ENCODE data around the gene SIT1. TPM values are rescaled to one million over a fixed set of nuclear protein-coding genes. Genes with fewer than 3 reads are reported as not detected.
"Not testable (repeated sequence)": the region's sequence is repeated elsewhere in the genome, so short reads cannot be mapped to it uniquely, and the experiment has no call there.

Gene SIT1
- total RNA-seq, 1 donor from 2014 or later, result 0.33 TPM

GRCh38 chr9:35643046-35643445 lies 7.7 kb downstream of the SIT1 start:
- H3K36me3 Mint-ChIP-seq (ENCODE audit: low read depth), result peaks cover 12% of the 10 kb centered on the region
- TF ChIP-seq CTCF (conservative IDR thresholded peaks at IDR 0.05), result no peak
- peaks cover 2% of the 10 kb centered on the region for H3K27me3 Mint-ChIP-seq (ENCODE audit: low read depth)
- H3K4me1 Mint-ChIP-seq, result peaks cover 17% of the 10 kb centered on the region
- no peak for DNase-seq (ENCODE audit: low read depth, low spot score)
- H3K9me3 Mint-ChIP-seq, result no peaks in the 10 kb centered on the region
- H3K4me3 Mint-ChIP-seq, result peak overlapping the region; percentile 23
- H3K27ac Mint-ChIP-seq (ENCODE audit: unreplicated experiment), result no peak overlapping the region

- peaks cover 12% of the 10 kb centered on the region for H3K36me3 Mint-ChIP-seq (ENCODE audit: low read depth)
- H3K9me3 Mint-ChIP-seq; H3K4me3 Mint-ChIP-seq; H3K27ac Mint-ChIP-seq (ENCODE audit: unreplicated experiment); H3K27me3 Mint-ChIP-seq (ENCODE audit: low read depth); H3K4me1 Mint-ChIP-seq; DNase-seq (ENCODE audit: low read depth, low spot score): not testable (repeated sequence)
Observed at GRCh38 chr9:35641478-35641877, 9.3 kb downstream of the SIT1 start.

- not testable (repeated sequence) for H3K4me3 Mint-ChIP-seq; H3K27me3 Mint-ChIP-seq (ENCODE audit: low read depth); H3K4me1 Mint-ChIP-seq; H3K27ac Mint-ChIP-seq (ENCODE audit: unreplicated experiment); DNase-seq (ENCODE audit: low read depth, low spot score); H3K9me3 Mint-ChIP-seq
- H3K36me3 Mint-ChIP-seq (ENCODE audit: low read depth), result peaks cover 12% of the 10 kb centered on the region
Observed at GRCh38 chr9:35640431-35640830, 10.3 kb downstream of the SIT1 start.

GRCh38 chr9:35639631-35640030 lies 11.1 kb downstream of the SIT1 start:
- peaks cover 12% of the 10 kb centered on the region for H3K36me3 Mint-ChIP-seq (ENCODE audit: low read depth)
- no peaks in the 10 kb centered on the region for H3K9me3 Mint-ChIP-seq
- no peak for DNase-seq (ENCODE audit: low read depth, low spot score)
- no peak overlapping the region for H3K27ac Mint-ChIP-seq (ENCODE audit: unreplicated experiment)
- H3K4me3 Mint-ChIP-seq, result no peak overlapping the region
- H3K27me3 Mint-ChIP-seq (ENCODE audit: low read depth), result peaks cover 2% of the 10 kb centered on the region
- H3K4me1 Mint-ChIP-seq, result no peaks in the 10 kb centered on the region
- no peak for TF ChIP-seq CTCF (conservative IDR thresholded peaks at IDR 0.05)

GRCh38 chr9:35639225-35639624 lies 11.5 kb downstream of the SIT1 start:
- H3K36me3 Mint-ChIP-seq (ENCODE audit: low read depth), result peaks cover 12% of the 10 kb centered on the region
- not testable (repeated sequence) for H3K4me1 Mint-ChIP-seq; H3K27me3 Mint-ChIP-seq (ENCODE audit: low read depth); H3K4me3 Mint-ChIP-seq; H3K27ac Mint-ChIP-seq (ENCODE audit: unreplicated experiment); H3K9me3 Mint-ChIP-seq; DNase-seq (ENCODE audit: low read depth, low spot score)

- peaks cover 12% of the 10 kb centered on the region for H3K36me3 Mint-ChIP-seq (ENCODE audit: low read depth)
- H3K27me3 Mint-ChIP-seq (ENCODE audit: low read depth); H3K4me1 Mint-ChIP-seq; H3K27ac Mint-ChIP-seq (ENCODE audit: unreplicated experiment); H3K9me3 Mint-ChIP-seq; DNase-seq (ENCODE audit: low read depth, low spot score); H3K4me3 Mint-ChIP-seq: not testable (repeated sequence)
Observed at GRCh38 chr9:35638751-35639150, 12.0 kb downstream of the SIT1 start.

- DNase-seq (ENCODE audit: low read depth, low spot score); H3K27ac Mint-ChIP-seq (ENCODE audit: unreplicated experiment); H3K9me3 Mint-ChIP-seq; H3K27me3 Mint-ChIP-seq (ENCODE audit: low read depth); H3K4me3 Mint-ChIP-seq; H3K4me1 Mint-ChIP-seq: not testable (repeated sequence)
- peaks cover 12% of the 10 kb centered on the region for H3K36me3 Mint-ChIP-seq (ENCODE audit: low read depth)
Observed at GRCh38 chr9:35637427-35637955, 13.2 kb downstream of the SIT1 start.

- H3K4me3 Mint-ChIP-seq; H3K27me3 Mint-ChIP-seq (ENCODE audit: low read depth); H3K27ac Mint-ChIP-seq (ENCODE audit: unreplicated experiment); H3K9me3 Mint-ChIP-seq; H3K4me1 Mint-ChIP-seq; DNase-seq (ENCODE audit: low read depth, low spot score): not testable (repeated sequence)
- H3K36me3 Mint-ChIP-seq (ENCODE audit: low read depth), result peaks cover 12% of the 10 kb centered on the region
Observed at GRCh38 chr9:35636877-35637246, 13.9 kb downstream of the SIT1 start.
